Prostate gland (tissue), 2 donors: ENCODE data around the gene EPGN.

ENCODE experiments used
- CTCF ChIP-seq, 4 experiments: fragments of 200-600 bp in 2 of 4; fragments of 450-650 bp in 2 of 4; sonication (generic) in 2 of 4; IDR thresholded peaks; 1 replicate in 3 of 4; 2 replicates in 1 of 4; pipeline ENCODE4 v1.5.1; 2016 to 2019; ENCODE audit warnings: antibody characterized with exemption in 4 of 4, mild to moderate bottlenecking in 2 of 4, moderate library complexity in 2 of 4
- POLR2A ChIP-seq: fragments of 450-650 bp; IDR thresholded peaks from one replicate; pipeline ENCODE4 v1.6.1; 2016; ENCODE audit warnings: antibody characterized with exemption, mild to moderate bottlenecking
- POLR2AphosphoS5 ChIP-seq: sonication (generic); formaldehyde crosslinking; IDR thresholded peaks from one replicate; pipeline ENCODE4 v1.6.1; 2017; ENCODE audit warnings: antibody characterized with exemption

GRCh38 chr4:74335341-74336021 lies 27.2 kb downstream of the EPGN start:
- TF ChIP-seq POLR2A, result no peak
- TF ChIP-seq POLR2AphosphoS5, result no peak
- TF ChIP-seq CTCF (IDR thresholded peaks at IDR 0.05), result no peak
